ENCODE measurements around the gene PLAAT1.

PLAAT1 gene

GRCh38 chr3:193240850-193241706 lies at the start of gene PLAAT1:
Gene PLAAT1 (plus strand): TSS chr3:193241222. CDS start chr3:193255651, 14,429 bp downstream.
- no peak for TF ChIP-seq Cebpa-rat (IDR thresholded peaks at IDR 0.05)
- Histone ChIP-seq H3K27ac (no peak within 1 kb of the TSS), H3K4me2 (no peak within 1 kb of the TSS), H3K36me3 (no peaks in the 10 kb centered on the region), H3K4me1 (no peaks in the 10 kb centered on the region), H3K27me3 (no peaks in the 10 kb centered on the region), H3K4me3 (no peak within 1 kb of the TSS), H3K9ac (no peak within 1 kb of the TSS), H4K20me1 (no peaks in the 10 kb centered on the region), H3K9me3 (replicated peaks in 1 of 11) (peaks cover 0 to 9% (median 6%) of the 10 kb centered on the region in 11 experiments; a peak in 12 of 22 replicates)

GRCh38 chr3:193194371-193194770 lies 46.7 kb upstream of the PLAAT1 start:
- H3K27ac ChIP-seq = no peak overlapping the region
- H3K4me1 ChIP-seq = no peaks in the 10 kb centered on the region
- no peaks in the 10 kb centered on the region for H4K20me1 ChIP-seq
- no peak overlapping the region for H3K4me3 ChIP-seq
- no peaks in the 10 kb centered on the region for H3K27me3 ChIP-seq
- no peak overlapping the region for H3K4me2 ChIP-seq
- TF ChIP-seq Cebpa-rat (IDR thresholded peaks at IDR 0.05) = no peak
- no peaks in the 10 kb centered on the region for H3K36me3 ChIP-seq
- H3K9ac ChIP-seq = no peak overlapping the region
- H3K9me3 ChIP-seq (replicated peaks in 1 of 11) = no peaks in the 10 kb centered on the region

GRCh38 chr3:193196746-193197145 lies 44.3 kb upstream of the PLAAT1 start:
- no peaks in the 10 kb centered on the region for H3K27me3 ChIP-seq
- no peak overlapping the region for H3K4me3 ChIP-seq
- no peak overlapping the region for H3K9ac ChIP-seq
- no peaks in the 10 kb centered on the region for H3K36me3 ChIP-seq
- no peak for TF ChIP-seq Cebpa-rat (IDR thresholded peaks at IDR 0.05)
- H3K27ac ChIP-seq = no peak overlapping the region
- H3K4me1 ChIP-seq = no peaks in the 10 kb centered on the region
- no peaks in the 10 kb centered on the region for H4K20me1 ChIP-seq
- no peaks in the 10 kb centered on the region for H3K9me3 ChIP-seq (replicated peaks in 1 of 11)
- H3K4me2 ChIP-seq = no peak overlapping the region

GRCh38 chr3:193207290-193208273 lies 33.4 kb upstream of the PLAAT1 start:
- no peaks in the 10 kb centered on the region for H3K4me1 ChIP-seq
- H4K20me1 ChIP-seq = no peaks in the 10 kb centered on the region
- H3K36me3 ChIP-seq = no peaks in the 10 kb centered on the region
- no peaks in the 10 kb centered on the region for H3K9me3 ChIP-seq (replicated peaks in 1 of 11)
- no peaks in the 10 kb centered on the region for H3K27me3 ChIP-seq
- H3K4me2 ChIP-seq = no peak overlapping the region
- no peak overlapping the region for H3K9ac ChIP-seq
- H3K27ac ChIP-seq = no peak overlapping the region
- no peak overlapping the region for H3K4me3 ChIP-seq
- no peak for TF ChIP-seq Cebpa-rat (IDR thresholded peaks at IDR 0.05)

- Histone ChIP-seq H3K4me3 (no peak overlapping the region), H3K4me1 (no peaks in the 10 kb centered on the region), H3K9me3 (replicated peaks in 1 of 11) (no peaks in the 10 kb centered on the region), H3K4me2 (no peak overlapping the region), H3K9ac (no peak overlapping the region), H4K20me1 (no peaks in the 10 kb centered on the region), H3K36me3 (no peaks in the 10 kb centered on the region), H3K27me3 (no peaks in the 10 kb centered on the region), H3K27ac (no peak overlapping the region)
- TF ChIP-seq Cebpa-rat (IDR thresholded peaks at IDR 0.05) = no peak
Measured at GRCh38 chr3:193210618-193211017, 30.4 kb upstream of the PLAAT1 start.

GRCh38 chr3:193211173-193211572 lies 29.8 kb upstream of the PLAAT1 start:
- no peak overlapping the region for H3K4me3 ChIP-seq

GRCh38 chr3:193211984-193212383 lies 29.0 kb upstream of the PLAAT1 start:
- H3K36me3 ChIP-seq = no peaks in the 10 kb centered on the region
- H3K4me2 ChIP-seq = no peak overlapping the region
- no peak overlapping the region for H3K4me3 ChIP-seq
- H4K20me1 ChIP-seq = no peaks in the 10 kb centered on the region
- H3K4me1 ChIP-seq = no peaks in the 10 kb centered on the region
- TF ChIP-seq Cebpa-rat (IDR thresholded peaks at IDR 0.05) = no peak
- no peaks in the 10 kb centered on the region for H3K27me3 ChIP-seq
- H3K9me3 ChIP-seq (replicated peaks in 1 of 11) = no peaks in the 10 kb centered on the region
- H3K27ac ChIP-seq = no peak overlapping the region
- no peak overlapping the region for H3K9ac ChIP-seq

More at GRCh38 chr3:193211173-193211572, 29.8 kb upstream of the PLAAT1 start:
- Histone ChIP-seq H3K9me3 (replicated peaks in 1 of 11) (no peaks in the 10 kb centered on the region), H3K27me3 (no peaks in the 10 kb centered on the region), H4K20me1 (no peaks in the 10 kb centered on the region), H3K9ac (no peak overlapping the region), H3K4me1 (no peaks in the 10 kb centered on the region), H3K4me2 (no peak overlapping the region), H3K36me3 (no peaks in the 10 kb centered on the region), H3K27ac (no peak overlapping the region)
- TF ChIP-seq Cebpa-rat (IDR thresholded peaks at IDR 0.05) = no peak

GRCh38 chr3:193212844-193213243 lies 28.2 kb upstream of the PLAAT1 start:
- Histone ChIP-seq H3K4me3 (no peak overlapping the region), H3K4me2 (no peak overlapping the region), H4K20me1 (no peaks in the 10 kb centered on the region), H3K27ac (no peak overlapping the region), H3K9ac (no peak overlapping the region), H3K27me3 (no peaks in the 10 kb centered on the region), H3K36me3 (no peaks in the 10 kb centered on the region), H3K9me3 (replicated peaks in 1 of 11) (no peaks in the 10 kb centered on the region), H3K4me1 (no peaks in the 10 kb centered on the region)
- no peak for TF ChIP-seq Cebpa-rat (IDR thresholded peaks at IDR 0.05)

- Histone ChIP-seq H3K27me3 (no peaks in the 10 kb centered on the region), H3K4me2 (no peak overlapping the region), H3K9ac (no peak overlapping the region), H3K36me3 (no peaks in the 10 kb centered on the region), H3K27ac (no peak overlapping the region), H4K20me1 (no peaks in the 10 kb centered on the region), H3K4me3 (no peak overlapping the region), H3K4me1 (no peaks in the 10 kb centered on the region), H3K9me3 (replicated peaks in 1 of 11) (no peaks in the 10 kb centered on the region)
- TF ChIP-seq Cebpa-rat (IDR thresholded peaks at IDR 0.05) = no peak
Measured at GRCh38 chr3:193214445-193214844, 26.6 kb upstream of the PLAAT1 start.
